GM12801 (cell line): ENCODE measurements around the gene RTP5.

ENCODE experiments used
- CTCF ChIP-seq: IDR thresholded peaks from one replicate; pipeline ENCODE4 v1.5.1; 2011; ENCODE audit warnings: control low read depth; ENCODE audit not compliant: insufficient read length; ENCODE audit errors: extremely low read depth

RTP5 gene

GRCh38 chr2:241890524-241891235, 21.2 kb downstream of the RTP5 start:
- TF ChIP-seq CTCF, result no peak

GRCh38 chr2:241891315-241891987, 21.9 kb downstream of the RTP5 start:
- no peak for TF ChIP-seq CTCF

GRCh38 chr2:241891988-241892298, 22.4 kb downstream of the RTP5 start:
- no peak for TF ChIP-seq CTCF

GRCh38 chr2:241892299-241893137, 23.0 kb downstream of the RTP5 start:
- TF ChIP-seq CTCF, result no peak

- no peak for TF ChIP-seq CTCF
Measured at GRCh38 chr2:241893265-241893664, 23.7 kb downstream of the RTP5 start.

- no peak for TF ChIP-seq CTCF
Measured at GRCh38 chr2:241894056-241894641, 24.6 kb downstream of the RTP5 start.
